Endothelial cell of umbilical vein (primary cell): Measurements from ENCODE around the gene LONRF2. TPM values are rescaled to one million over a fixed set of nuclear protein-coding genes. Genes with fewer than 3 reads are reported as not detected.
A peak's percentile ranks its signal among the peaks of the same experiment; 100 is the strongest.

ENCODE experiments used
- BruUV-seq: library from RNA; stranded (reverse); fragments of 400-500 nt; replicated peaks from 2 replicates; lab custom pipeline; 2021; lab: Mats Ljungman, UMichigan
- CTCF ChIA-PET: fragments of 300-600, 350-600 bp; sonication (Branson Sonifier 250); formaldehyde crosslinking; loops from one replicate; lab custom pipeline; 2021; ENCODE audit warnings: antibody characterized with exemption, inconsistent platforms; lab: Charles Lee
- POLR2A ChIA-PET: fragments of 300-600, 350-600 bp; sonication (Branson Sonifier 250); formaldehyde crosslinking; loops from one replicate; lab custom pipeline; 2021; ENCODE audit warnings: antibody characterized with exemption, inconsistent platforms; lab: Charles Lee
- DNase-seq: peaks from one replicate; pipeline ENCODE4 v3.0.0-alpha.2; 2011; ENCODE audit warnings: low read depth, low spot score
- FAIRE-seq: peaks from 2 replicates; lab custom pipeline; 2011; peaks lifted over from hg19 to GRCh38; lab: Jason Lieb, UNC
- H2AFZ ChIP-seq: 2 replicates; pipeline ENCODE4 v1.6.0; 2012; ENCODE audit warnings: low read depth, low read length, control low read depth, inconsistent platforms
- H3K27ac ChIP-seq: 2 replicates; pipeline ENCODE4 v1.5.1; 2011; ENCODE audit warnings: low read depth, mild to moderate bottlenecking, control low read depth, low read length, moderate library complexity; ENCODE audit not compliant: insufficient read depth
- H3K27me3 ChIP-seq, 2 experiments: 2 replicates each; pipeline versions ENCODE4 v1.6.0 to v1.6.1; 2011; ENCODE audit warnings: low read length in 2 of 2, mixed read lengths in 1 of 2; ENCODE audit not compliant: control insufficient read depth in 2 of 2, insufficient read depth in 2 of 2
- H3K36me3 ChIP-seq, 2 experiments: 2 replicates in 1 of 2; 3 replicates in 1 of 2; pipeline ENCODE4 v1.5.1; 2011; ENCODE audit warnings: low read length in 2 of 2, mild to moderate bottlenecking in 1 of 2, moderate library complexity in 1 of 2; ENCODE audit not compliant: control insufficient read depth in 2 of 2, insufficient read depth in 2 of 2; ENCODE audit errors: extremely low read depth in 1 of 2
- H3K4me1 ChIP-seq: 3 replicates; pipeline ENCODE4 v1.5.1; 2011; ENCODE audit warnings: mild to moderate bottlenecking, low read length; ENCODE audit not compliant: control insufficient read depth, insufficient read depth; ENCODE audit errors: extremely low read depth
- H3K4me2 ChIP-seq: 2 replicates; pipeline ENCODE4 v1.6.1; 2011; ENCODE audit warnings: low read length, control low read depth, mixed read lengths; ENCODE audit not compliant: insufficient read depth
- H3K4me3 ChIP-seq, 3 experiments: fragments of 200-600 bp in 1 of 3; sonication (generic), shearing (Covaris generic) in 1 of 3; replicated peaks in 1 of 3; 2 replicates each; pipeline ENCODE4 v1.5.1; 2011 to 2016; ENCODE audit warnings: control low read depth in 3 of 3, low read length in 3 of 3, mild to moderate bottlenecking in 2 of 3, inconsistent platforms in 1 of 3, low read depth in 1 of 3, moderate library complexity in 1 of 3; ENCODE audit not compliant: insufficient read depth in 1 of 3
- H3K79me2 ChIP-seq: 2 replicates; pipeline ENCODE4 v1.6.0; 2012; ENCODE audit warnings: low read length, inconsistent platforms; ENCODE audit not compliant: control insufficient read depth, insufficient read depth
- H3K9ac ChIP-seq: replicated peaks from 2 replicates; pipeline ENCODE3; 2011; ENCODE audit warnings: low read length, control low read depth; ENCODE audit not compliant: insufficient read depth; ENCODE audit errors: extremely low read depth
- H3K9me1 ChIP-seq: replicated peaks from 3 replicates; pipeline ENCODE4 v1.6.0; 2011; ENCODE audit warnings: mild to moderate bottlenecking, low read length; ENCODE audit not compliant: control insufficient read depth, insufficient read depth; ENCODE audit errors: extremely low read depth
- H3K9me3 ChIP-seq: replicated peaks from 2 replicates; pipeline ENCODE4 v1.5.1; 2012; ENCODE audit warnings: low read length, inconsistent platforms; ENCODE audit not compliant: control insufficient read depth, insufficient read depth
- H4K20me1 ChIP-seq: replicated peaks from 2 replicates; pipeline ENCODE3; 2011; ENCODE audit warnings: mild to moderate bottlenecking, low read length; ENCODE audit not compliant: control insufficient read depth, insufficient read depth; ENCODE audit errors: extremely low read depth
- CTCF ChIP-seq, 2 donors: IDR thresholded peaks; 1 replicate in 1 of 2; 2 replicates in 1 of 2; pipeline ENCODE4 v1.5.1; 2011; ENCODE audit warnings: low read length in 2 of 2, mild to moderate bottlenecking in 2 of 2, moderate library complexity in 2 of 2, control low read depth in 1 of 2, inconsistent platforms in 1 of 2, low read depth in 1 of 2; ENCODE audit not compliant: insufficient read depth in 1 of 2; ENCODE audit errors: extremely low read depth in 1 of 2
- EZH2 ChIP-seq: IDR thresholded peaks from 2 replicates; pipeline ENCODE4 v1.6.1; 2012; ENCODE audit warnings: borderline replicate concordance, low read depth, mild to moderate bottlenecking, moderate library complexity, low read length, inconsistent platforms; ENCODE audit not compliant: severe bottlenecking
- FOS ChIP-seq: IDR thresholded peaks from 2 replicates; pipeline ENCODE4 v1.6.1; 2011; ENCODE audit warnings: mild to moderate bottlenecking, low read length, moderate library complexity, borderline replicate concordance; ENCODE audit not compliant: insufficient read depth
- GATA2 ChIP-seq: IDR thresholded peaks from 2 replicates; pipeline ENCODE4 v1.7.0; 2011; ENCODE audit warnings: low read depth, mild to moderate bottlenecking, moderate library complexity, mixed read lengths, low read length; ENCODE audit not compliant: insufficient read length, insufficient read depth
- JUN ChIP-seq: IDR thresholded peaks from 2 replicates; pipeline ENCODE4 v1.6.1; 2011; ENCODE audit warnings: borderline replicate concordance, low read depth; ENCODE audit not compliant: insufficient read length, insufficient read depth
- MAX ChIP-seq: IDR thresholded peaks from 2 replicates; pipeline ENCODE4 v1.6.1; 2011; ENCODE audit not compliant: insufficient read depth, insufficient read length
- MYC ChIP-seq: IDR thresholded peaks from one replicate; pipeline ENCODE4 v1.6.1; 2011; ENCODE audit warnings: mild to moderate bottlenecking, low read depth, low read length
- POLR2A ChIP-seq: IDR thresholded peaks from 2 replicates; pipeline ENCODE4 v1.6.1; 2012; ENCODE audit warnings: low read depth, mild to moderate bottlenecking, control low read depth, low read length
- POLR2AphosphoS5 ChIP-seq: IDR thresholded peaks from 2 replicates; pipeline ENCODE4 v1.6.1; 2012; ENCODE audit warnings: low read depth, mild to moderate bottlenecking, control low read depth, low read length, moderate library complexity; ENCODE audit not compliant: insufficient read depth
- dilution Hi-C: fragments of 300-500 bp; cut with MboI; formaldehyde crosslinking; loops from one replicate; pipeline ENCODE4 v1.15.0; 2019; ENCODE audit warnings: low sequenced_read_pairs; ENCODE audit not compliant: extremely low pct_ligation_motif_present
- intact Hi-C: fragments of 100-400 bp; cut with micrococcal nuclease; formaldehyde crosslinking; loops from one replicate; pipeline ENCODE4 v1.10.0; 2022
- polyA plus RNA-seq, 4 experiments: library from polyadenylated mRNA; depleted of rRNA in 3 of 4; stranded (reverse) in 3 of 4; unstranded in 1 of 4; fragments of >200 nt; gene quantifications; 2 replicates each; pipeline versions ENCODE4 v1.2.1 to v1.2.3, GENCODE V29; 2011 to 2012; ENCODE audit warnings: missing spikeins in 1 of 4
- total RNA-seq: library from RNA; stranded (reverse); gene quantifications from 2 replicates; pipeline ENCODE4 v1.2.3, GENCODE V29; 2021

Gene LONRF2
- total and polyA plus RNA-seq, 2 donors (not counting 3 experiments of a cell fraction or from before 2014, with no cell fraction given), result 0.03 TPM; not detected in 1

DNA sequence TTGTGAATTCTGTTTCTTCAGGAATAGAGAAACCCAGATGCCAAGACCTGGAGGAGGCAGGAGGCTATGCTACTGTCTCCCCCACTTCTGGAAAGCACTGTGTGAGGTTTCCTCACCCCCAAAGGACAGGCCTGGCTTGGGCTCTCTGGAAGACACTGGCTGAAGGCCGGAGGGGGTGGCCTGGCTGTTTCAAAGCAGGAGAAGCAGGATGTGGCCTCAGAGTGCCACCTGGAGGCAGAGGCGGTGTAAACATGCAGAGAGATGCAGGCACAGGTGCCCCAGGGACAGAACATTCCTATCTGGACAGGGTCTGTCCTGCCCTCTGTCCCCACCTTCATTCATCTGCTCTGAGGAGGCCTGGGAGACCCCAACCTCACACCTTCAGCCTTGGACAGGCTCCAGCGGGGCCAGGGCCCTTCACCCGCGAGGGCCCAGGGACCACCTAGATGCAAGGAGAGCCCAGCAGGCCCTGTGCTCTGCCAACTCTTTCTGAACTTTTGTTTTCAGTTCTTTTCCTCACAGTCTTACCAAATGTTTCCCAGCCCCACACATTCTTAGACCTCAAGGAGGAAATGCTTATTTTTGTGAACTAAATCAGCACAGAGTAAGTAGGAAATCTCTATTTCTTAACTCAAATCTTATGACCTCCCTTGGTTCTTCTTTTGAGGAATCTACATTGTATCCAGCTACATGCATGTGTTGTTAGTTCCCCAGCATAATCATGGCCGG is 79.2 kb downstream of the LONRF2 start:
- Histone ChIP-seq H3K9ac (no peak overlapping the region), H3K4me1 (no peaks in the 10 kb centered on the region), H3K79me2 (no peaks in the 10 kb centered on the region), H3K9me3 (no peaks in the 10 kb centered on the region), H2AFZ (no peak overlapping the region), H4K20me1 (no peaks in the 10 kb centered on the region), H3K9me1 (no peaks in the 10 kb centered on the region), H3K27me3 (no peaks in the 10 kb centered on the region), H3K4me3 (no peak overlapping the region), H3K36me3 (no peaks in the 10 kb centered on the region), H3K27ac (no peak overlapping the region), H3K4me2 (no peak overlapping the region)
- dilution Hi-C loops (no loop called here), intact Hi-C loops (loop anchor here (1.0 kb wide), 4 partner anchors 65 to 684 kb away; no protein-coding TSS in a partner anchor)
- CTCF ChIA-PET, result interaction anchor here (1.3 to 4.3 kb wide), 5 partner anchors 19 to 683 kb away, joined by 9 to 109 read pairs (median 29); no protein-coding TSS in a partner anchor
- no TSS peak for BruUV-seq
- peak; percentile 71 to 80 for TF ChIP-seq CTCF (IDR thresholded peaks at IDR 0.05; ENCODE audit: extremely low read depth in 1 of 2, insufficient read depth in 1 of 2, low read depth in 1 of 2, low read length in 2 of 2)
- TF ChIP-seq POLR2A, result no peak
- TF ChIP-seq FOS, result no peak
- DNase-seq (peak; percentile 47), FAIRE-seq (peak; percentile 91)
- POLR2A ChIA-PET, result no interaction called here

GRCh38 chr2:100242476-100242875 is 79.8 kb downstream of the LONRF2 start:
- Histone ChIP-seq H3K9me1 (no peaks in the 10 kb centered on the region), H3K9me3 (no peaks in the 10 kb centered on the region), H3K4me3 (no peak overlapping the region), H3K4me1 (no peaks in the 10 kb centered on the region), H3K79me2 (no peaks in the 10 kb centered on the region), H3K36me3 (no peaks in the 10 kb centered on the region), H3K27ac (no peak overlapping the region), H2AFZ (no peak overlapping the region), H3K4me2 (no peak overlapping the region), H3K27me3 (no peaks in the 10 kb centered on the region), H3K9ac (no peak overlapping the region), H4K20me1 (no peaks in the 10 kb centered on the region)
- dilution Hi-C loops (no loop called here), intact Hi-C loops (no loop called here)
- FAIRE-seq (no peak), DNase-seq (no peak)
- no peak for TF ChIP-seq EZH2
- no peak for TF ChIP-seq MYC
- no peak for TF ChIP-seq FOS
- TF ChIP-seq JUN, result no peak
- TF ChIP-seq CTCF (IDR thresholded peaks at IDR 0.05; ENCODE audit: extremely low read depth in 1 of 2, insufficient read depth in 1 of 2, low read depth in 1 of 2, low read length in 2 of 2), result no peak
- no peak for TF ChIP-seq POLR2AphosphoS5
- TF ChIP-seq GATA2, result no peak
- TF ChIP-seq POLR2A, result no peak
- no peak for TF ChIP-seq MAX
- no TSS peak for BruUV-seq
- ChIA-PET POLR2A (no interaction called here), CTCF (interaction anchor here (0.8 to 3.7 kb wide), 9 partner anchors 20 to 682 kb away, joined by 3 to 108 read pairs (median 5); no protein-coding TSS in a partner anchor)
